Cardiac septum (tissue), 1 donor: ENCODE data around the gene MYH7B. TPM values are rescaled to one million over a fixed set of nuclear protein-coding genes. Genes with fewer than 3 reads are reported as not detected.

Source experiments
- DNase-seq: peaks from one replicate; pipeline ENCODE4 v3.0.0-alpha.2; 2020; ENCODE audit warnings: low spot score
- intact Hi-C: fragments of 100-400 bp; cut with DNase I; formaldehyde crosslinking; loops from one replicate; pipeline ENCODE4 v1.14.0; 2022
- total RNA-seq: library from RNA; stranded (reverse); fragmentation: NEBNext Ultra II Directional; extraction: Animal tissue kit (Norgen Biotek cat#: 25700); gene quantifications from one replicate; pipeline ENCODE4 v1.2.1, GENCODE V29; 2021
- donor health status: DM: no; HTN: no; CAD: no.

The MYH7B gene
- total RNA-seq, 1 donor from 2014 or later = 238 TPM

DNA sequence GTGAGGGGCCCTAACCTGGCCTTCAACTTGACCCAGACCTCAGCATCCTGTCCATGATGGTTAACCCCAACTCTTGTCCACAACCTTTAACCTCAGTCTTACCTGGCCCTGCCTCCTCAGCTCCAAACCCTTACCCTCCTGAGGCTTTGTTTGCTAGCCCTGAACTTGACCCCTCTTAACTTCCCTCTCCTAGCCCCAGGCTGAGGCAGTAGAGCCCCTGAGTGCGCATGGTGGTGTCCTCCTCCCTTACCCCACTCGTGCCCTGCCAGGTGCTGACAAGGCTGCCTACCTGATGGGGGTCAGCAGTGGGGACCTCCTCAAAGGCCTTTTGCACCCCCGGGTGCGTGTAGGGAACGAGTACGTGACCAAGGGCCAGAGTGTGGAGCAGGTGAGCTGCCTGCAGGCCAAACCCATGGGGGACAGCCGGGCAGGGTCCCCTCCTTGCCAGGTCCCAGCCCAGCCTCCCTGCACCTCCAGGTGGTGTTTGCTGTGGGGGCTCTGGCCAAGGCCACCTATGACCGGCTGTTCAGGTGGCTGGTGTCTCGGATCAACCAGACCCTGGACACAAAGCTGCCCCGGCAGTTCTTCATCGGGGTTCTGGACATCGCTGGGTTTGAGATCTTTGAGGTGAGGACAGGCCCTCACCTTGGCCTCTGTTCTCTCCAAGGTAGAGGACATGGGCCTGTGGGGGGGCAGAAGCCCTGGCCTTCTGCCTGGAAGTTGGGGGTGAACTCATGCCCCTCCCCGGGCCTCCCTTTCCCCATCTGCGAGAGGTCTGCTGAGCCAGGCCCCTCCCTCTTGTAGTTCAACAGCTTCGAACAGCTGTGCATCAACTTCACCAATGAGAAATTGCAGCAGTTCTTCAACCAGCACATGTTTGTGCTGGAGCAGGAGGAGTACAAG lies 31.9 kb downstream of the MYH7B start:
- intact Hi-C loops = no loop called here
- no peak for DNase-seq

DNA sequence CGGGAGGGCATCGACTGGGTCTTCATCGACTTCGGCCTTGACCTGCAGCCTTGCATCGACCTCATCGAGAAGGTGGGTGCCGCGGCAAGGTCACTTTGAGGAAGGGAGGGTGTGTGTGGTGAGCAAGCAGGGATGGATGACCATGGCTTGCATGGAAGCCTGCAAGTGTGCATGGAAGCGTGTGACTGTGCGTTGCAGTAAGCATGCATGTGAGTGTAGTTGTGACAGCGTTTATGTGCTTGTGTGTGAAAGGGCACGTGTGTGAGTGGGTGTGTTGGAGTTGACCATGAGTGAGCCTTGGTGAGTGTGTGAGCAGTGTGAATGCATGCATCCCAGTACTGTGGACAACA lies 32.5 kb downstream of the MYH7B start:
- intact Hi-C loops = no loop called here
- DNase-seq = no peak

DNA sequence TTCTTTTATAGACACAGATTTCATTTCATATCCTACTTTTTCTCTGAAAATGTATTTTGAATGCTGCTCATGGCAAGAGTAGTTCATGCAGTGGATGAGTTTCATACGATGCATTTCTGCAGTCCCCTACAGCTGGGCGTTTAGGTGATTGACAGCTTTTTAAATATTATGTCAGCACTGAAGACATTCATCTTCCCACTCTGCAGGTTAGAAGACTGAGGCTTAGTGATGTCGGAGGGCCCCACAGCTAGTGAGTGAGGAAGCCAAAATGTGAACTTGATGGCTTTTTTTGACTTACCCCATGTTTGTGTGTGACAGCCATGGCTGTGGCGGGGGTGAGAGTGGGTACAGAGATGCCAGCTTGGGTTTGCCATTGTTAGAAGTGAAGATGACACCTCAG lies 33.5 kb downstream of the MYH7B start:
- DNase-seq = no peak
- intact Hi-C loops = no loop called here

DNA sequence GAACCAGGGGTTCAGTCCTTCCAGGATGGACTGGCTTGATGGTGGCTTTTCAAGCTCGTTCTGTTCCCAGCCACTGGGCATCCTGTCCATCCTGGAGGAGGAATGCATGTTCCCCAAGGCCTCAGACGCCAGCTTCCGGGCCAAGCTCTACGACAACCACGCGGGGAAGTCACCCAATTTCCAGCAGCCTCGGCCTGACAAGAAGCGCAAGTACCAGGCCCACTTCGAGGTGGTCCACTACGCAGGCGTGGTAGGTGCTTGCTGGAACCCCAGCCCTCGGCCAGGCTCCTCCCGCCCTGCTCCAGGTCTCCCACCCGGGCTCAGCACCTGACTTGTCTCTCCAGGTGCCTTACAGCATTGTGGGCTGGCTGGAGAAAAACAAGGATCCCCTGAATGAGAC lies 34.0 kb downstream of the MYH7B start:
- DNase-seq = no peak

DNA sequence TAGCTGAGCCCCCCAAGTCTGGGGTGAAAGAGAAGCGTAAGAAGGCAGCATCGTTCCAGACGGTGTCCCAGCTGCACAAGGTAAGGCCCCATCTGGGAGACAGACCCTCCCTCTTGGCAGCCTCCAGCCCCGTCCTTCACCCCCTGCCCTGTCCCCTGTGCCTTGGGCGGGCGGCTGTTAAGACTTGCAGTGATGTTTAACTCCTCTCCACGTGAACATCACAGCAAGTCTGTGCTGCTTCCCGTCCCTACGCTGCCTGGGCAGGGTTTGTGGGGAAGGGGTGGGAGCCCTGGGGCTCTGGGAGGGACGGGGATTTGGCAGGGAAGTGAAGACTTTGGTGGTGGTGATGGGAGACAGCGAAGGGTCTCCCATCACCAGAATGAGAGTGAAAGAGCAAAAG lies 34.6 kb downstream of the MYH7B start:
- intact Hi-C loops = no loop called here
- no peak for DNase-seq

More for the DNA sequence above, 34.0 kb downstream of the MYH7B start:
- intact Hi-C loops = no loop called here

DNA sequence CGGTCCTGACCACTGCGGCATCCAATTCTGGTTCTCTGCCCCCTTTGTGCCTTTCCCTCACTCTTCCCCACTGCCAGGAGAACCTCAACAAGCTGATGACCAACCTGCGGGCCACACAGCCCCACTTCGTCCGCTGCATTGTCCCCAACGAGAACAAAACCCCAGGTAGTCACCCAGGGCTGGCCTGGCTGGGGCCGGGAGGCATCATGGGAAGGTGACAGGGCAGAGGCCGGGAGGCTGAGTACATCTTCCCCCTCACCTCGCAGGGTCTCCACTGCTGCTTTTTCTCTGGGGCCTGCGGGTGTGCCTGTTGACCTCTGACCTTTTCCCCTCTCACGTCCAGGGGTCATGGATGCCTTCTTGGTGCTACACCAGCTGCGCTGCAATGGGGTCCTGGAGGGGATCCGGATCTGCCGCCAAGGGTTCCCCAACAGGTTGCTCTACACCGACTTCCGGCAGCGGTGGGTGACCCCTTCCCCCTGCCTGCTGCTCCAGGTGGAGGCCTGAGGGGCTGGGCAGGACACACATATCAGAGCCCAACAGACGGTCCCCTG lies 35.1 kb downstream of the MYH7B start:
- DNase-seq = no peak
- intact Hi-C loops = no loop called here

DNA sequence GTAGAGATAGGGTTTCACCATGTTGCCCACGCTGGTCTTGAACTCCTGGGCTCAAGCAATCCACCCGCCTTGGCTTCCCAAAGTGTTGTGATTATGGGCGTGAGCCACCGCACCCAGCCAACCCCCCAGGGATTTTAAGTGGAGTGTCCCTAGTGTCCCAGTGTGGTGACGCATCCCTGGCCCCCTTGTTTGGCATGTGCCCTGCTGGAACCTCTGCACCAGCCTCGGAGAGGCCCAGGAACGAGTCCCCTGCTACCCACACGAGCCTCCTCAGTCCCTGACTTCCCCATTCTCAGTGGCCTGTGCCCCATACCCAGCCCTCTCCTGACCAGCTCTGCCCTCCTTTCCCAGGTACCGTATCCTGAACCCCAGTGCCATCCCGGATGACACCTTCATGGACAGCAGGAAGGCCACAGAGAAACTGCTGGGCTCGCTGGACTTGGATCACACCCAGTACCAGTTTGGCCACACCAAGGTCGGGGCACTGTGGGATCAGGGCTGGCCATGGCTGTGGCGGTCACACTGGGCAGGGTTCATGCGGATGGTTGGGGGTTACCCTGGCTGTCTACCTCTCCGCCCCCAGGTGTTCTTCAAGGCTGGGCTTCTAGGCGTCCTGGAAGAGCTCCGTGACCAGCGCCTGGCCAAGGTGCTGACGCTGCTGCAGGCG lies 37.2 kb downstream of the MYH7B start:
- intact Hi-C loops = no loop called here
- no peak for DNase-seq

DNA sequence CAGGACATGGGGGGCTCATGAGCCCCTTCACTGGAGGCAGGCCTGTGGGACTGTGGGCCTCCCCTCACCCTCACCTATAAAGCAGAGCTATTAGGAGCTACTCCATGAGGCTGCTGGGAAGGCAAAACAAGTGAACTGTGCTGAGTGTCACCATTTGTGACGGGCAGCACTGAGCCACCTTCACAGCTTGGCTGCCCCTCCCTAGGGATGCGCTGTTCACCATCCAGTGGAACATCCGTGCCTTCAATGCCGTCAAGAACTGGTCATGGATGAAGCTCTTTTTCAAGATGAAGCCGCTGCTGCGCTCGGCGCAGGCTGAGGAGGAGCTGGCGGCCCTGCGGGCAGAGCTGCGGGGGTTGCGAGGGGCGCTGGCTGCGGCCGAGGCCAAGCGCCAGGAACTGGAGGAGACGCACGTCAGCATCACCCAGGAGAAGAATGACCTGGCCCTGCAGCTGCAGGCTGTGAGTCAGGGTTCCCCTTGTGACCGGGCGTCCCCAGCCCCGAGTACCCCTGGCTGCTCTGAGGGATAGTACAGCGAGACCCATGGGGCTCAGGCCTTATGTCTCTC lies 38.4 kb downstream of the MYH7B start:
- DNase-seq = no peak
- intact Hi-C loops = no loop called here

DNA sequence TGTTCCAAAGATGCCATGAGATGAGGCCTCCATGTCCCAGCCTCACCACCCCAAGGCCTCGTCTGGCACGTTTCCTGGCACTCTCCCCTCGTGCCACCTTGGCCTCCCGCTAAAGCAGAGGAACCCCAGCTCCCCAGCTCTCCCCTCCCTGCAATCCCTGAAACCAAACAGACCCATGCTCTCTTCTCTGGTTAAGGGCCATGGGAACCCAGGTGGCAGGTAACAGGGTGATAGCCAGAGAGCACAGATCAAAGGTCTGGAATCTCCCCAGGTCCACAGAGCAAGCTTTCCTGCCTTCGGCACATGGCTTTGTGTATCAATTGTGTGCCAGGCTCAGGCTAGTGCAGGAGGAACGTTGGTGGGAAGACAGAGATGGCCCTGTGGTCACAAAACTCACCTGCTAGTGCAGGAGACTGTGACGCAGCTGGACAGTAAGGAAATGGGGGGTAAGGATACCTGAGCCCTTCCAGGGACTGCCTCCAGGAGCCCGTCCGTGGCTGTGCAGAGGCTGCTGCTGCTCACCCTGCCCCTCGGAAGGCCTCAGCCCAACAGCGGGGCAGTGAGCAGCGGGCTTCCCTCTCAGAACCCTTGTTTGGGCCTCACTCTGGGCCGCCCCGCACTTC lies 39.0 kb downstream of the MYH7B start:
- intact Hi-C loops = no loop called here
- DNase-seq = no peak

DNA sequence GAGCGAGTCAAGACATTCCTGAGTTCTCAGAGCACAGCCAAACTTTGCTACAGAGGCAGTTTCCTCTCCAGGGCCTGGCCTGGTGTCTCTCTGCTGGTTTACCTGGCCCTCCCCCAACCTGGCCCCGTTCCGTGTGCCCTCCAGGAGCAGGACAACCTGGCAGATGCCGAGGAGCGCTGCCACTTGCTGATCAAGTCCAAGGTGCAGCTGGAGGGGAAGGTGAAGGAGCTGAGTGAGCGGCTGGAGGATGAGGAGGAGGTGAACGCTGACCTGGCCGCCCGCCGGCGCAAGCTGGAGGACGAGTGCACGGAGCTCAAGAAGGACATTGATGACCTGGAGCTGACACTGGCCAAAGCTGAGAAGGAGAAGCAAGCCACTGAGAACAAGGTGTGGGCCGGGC lies 39.5 kb downstream of the MYH7B start:
- no peak for DNase-seq
- intact Hi-C loops = no loop called here

DNA sequence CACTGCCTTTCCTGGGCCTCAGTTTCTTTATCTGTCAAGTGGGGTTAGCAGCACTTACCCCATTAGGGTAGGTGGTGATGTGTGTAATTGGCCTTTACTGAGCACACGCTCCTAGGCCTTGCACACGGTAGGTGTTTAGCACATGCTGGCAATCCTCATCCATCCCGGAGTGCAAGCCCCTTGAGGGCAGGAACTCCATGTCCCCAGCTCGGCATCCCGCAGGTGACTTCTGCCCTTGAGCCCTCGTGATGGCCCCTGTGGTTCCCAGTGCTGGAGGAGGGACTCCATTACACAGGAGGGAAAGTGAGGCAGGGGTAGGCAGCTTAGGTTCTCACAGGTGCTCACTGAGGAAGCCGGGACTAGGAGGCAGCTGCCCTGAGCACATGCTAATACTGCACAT lies 40.0 kb downstream of the MYH7B start:
- DNase-seq = no peak
- intact Hi-C loops = no loop called here

DNA sequence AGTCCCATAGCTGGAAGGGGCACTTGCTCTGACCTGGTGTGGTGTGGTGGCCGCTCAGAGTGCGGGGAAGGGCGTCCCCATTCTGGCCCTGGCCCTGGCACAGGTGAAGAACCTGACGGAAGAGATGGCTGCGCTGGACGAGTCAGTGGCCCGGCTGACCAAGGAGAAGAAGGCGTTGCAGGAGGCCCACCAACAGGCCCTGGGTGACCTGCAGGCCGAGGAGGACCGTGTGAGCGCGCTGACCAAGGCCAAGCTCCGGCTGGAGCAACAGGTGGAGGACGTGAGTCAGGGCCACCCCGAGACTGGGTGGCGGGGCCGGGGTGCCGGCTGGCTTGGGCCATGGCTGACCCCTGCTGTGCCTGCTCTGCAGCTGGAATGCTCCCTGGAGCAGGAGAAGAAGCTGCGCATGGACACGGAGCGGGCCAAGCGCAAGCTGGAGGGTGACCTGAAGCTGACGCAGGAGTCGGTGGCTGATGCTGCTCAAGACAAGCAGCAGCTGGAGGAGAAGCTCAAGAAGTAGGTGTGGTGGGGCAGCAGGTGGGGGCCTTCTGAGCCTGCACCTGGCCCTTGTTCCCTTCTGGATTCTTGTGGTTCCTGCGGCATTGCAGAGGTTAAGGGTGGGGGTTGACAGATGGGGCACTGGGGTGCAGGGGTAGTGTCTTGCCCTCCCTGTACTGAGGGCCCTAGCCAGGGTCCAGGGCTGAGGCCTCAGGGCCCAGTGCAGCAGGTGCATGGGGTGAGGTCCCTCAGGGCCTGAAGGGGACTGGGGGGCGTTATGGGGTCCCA lies 40.8 kb downstream of the MYH7B start:
- DNase-seq = no peak
- intact Hi-C loops = no loop called here

DNA sequence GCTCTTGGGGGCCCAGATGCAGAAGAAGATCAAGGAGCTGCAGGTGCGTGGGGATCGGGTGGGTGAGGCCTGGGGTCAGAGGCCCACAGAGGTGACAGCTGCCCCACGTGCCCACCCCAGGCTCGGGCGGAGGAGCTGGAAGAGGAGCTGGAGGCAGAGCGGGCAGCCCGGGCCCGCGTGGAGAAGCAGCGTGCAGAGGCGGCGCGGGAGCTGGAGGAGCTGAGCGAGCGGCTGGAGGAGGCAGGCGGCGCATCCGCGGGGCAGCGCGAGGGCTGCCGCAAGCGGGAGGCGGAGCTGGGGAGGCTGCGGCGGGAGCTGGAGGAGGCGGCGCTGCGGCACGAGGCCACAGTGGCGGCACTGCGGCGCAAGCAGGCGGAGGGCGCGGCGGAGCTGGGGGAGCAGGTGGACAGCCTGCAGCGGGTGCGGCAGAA lies 41.5 kb downstream of the MYH7B start:
- DNase-seq = no peak

DNA sequence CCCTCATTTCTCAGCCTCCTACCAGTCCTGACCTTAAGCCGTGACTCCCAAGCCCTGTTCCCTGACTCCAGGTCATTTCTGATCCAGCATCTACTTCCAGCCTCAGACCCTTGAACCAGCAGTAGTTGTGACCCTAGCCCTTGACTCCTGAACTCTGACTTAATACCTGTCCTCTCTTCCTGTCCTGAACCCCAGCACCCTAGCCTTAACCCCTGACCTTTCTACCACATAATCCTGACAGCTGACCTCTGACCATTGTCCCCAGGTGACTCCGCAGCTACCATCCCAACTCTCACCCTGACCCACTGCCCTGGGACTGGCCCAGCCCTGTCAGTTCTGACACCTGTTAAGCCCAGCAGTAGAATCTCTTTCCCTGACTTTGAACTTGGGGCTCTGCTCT lies 42.1 kb downstream of the MYH7B start:
- no peak for DNase-seq
- intact Hi-C loops = no loop called here

More for the DNA sequence above, 41.5 kb downstream of the MYH7B start:
- intact Hi-C loops = no loop called here

DNA sequence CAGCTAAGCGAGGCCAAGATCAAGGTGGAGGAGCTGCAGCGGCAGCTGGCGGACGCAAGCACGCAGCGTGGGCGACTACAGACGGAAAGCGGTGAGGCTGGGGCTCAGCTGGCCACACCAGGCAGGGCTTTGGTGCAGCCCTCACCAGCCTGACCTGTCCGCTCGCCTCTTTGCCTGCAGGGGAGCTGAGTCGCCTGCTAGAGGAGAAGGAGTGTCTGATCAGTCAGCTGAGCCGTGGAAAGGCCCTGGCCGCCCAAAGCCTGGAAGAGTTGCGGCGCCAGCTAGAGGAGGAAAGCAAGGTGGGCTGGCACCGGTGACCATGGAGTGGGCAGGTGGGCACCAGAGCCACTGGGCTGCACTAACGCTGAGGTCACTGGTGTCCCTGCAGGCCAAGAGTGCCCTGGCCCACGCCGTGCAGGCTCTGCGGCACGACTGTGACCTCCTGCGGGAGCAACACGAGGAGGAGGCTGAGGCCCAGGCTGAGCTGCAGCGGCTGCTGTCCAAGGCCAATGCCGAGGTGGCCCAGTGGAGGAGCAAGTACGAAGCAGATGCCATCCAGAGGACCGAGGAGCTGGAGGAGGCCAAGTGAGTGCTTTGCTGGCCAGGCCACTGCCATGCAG lies 42.8 kb downstream of the MYH7B start:
- DNase-seq = no peak

DNA sequence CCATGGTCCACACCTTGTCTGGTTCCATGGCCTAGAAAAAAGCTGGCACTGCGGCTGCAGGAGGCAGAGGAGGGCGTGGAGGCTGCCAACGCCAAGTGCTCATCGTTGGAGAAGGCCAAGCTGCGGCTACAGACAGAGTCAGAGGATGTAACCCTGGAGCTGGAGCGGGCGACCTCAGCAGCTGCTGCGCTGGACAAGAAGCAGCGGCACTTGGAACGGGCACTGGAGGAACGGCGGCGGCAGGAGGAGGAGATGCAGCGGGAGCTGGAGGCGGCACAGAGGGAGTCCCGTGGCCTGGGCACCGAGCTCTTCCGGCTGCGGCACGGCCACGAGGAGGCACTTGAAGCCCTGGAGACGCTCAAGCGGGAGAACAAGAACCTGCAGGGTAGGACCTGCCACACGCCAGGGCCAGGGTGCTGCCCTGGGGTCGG lies 43.4 kb downstream of the MYH7B start:
- intact Hi-C loops = no loop called here
- no peak for DNase-seq

More for the DNA sequence above, 42.8 kb downstream of the MYH7B start:
- intact Hi-C loops = no loop called here

DNA sequence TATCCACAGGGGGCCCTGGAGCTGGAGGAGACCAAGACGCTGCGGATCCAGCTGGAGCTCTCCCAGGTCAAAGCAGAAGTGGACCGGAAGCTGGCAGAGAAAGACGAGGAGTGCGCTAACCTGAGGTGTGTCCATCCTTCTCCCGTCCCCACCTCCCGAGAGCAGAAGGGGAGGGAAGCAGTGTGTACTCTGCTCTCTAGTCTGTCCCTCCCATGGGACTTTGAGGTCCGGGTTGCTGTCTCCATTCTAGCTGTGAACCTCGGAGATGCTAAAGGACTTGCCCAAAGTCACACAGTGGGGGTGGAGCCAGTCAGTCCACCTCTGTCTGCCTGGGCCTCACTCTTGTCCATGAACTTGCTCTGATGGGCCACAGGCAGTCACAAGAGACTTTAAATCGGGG lies 44.1 kb downstream of the MYH7B start:
- intact Hi-C loops = no loop called here
- no peak for DNase-seq

DNA sequence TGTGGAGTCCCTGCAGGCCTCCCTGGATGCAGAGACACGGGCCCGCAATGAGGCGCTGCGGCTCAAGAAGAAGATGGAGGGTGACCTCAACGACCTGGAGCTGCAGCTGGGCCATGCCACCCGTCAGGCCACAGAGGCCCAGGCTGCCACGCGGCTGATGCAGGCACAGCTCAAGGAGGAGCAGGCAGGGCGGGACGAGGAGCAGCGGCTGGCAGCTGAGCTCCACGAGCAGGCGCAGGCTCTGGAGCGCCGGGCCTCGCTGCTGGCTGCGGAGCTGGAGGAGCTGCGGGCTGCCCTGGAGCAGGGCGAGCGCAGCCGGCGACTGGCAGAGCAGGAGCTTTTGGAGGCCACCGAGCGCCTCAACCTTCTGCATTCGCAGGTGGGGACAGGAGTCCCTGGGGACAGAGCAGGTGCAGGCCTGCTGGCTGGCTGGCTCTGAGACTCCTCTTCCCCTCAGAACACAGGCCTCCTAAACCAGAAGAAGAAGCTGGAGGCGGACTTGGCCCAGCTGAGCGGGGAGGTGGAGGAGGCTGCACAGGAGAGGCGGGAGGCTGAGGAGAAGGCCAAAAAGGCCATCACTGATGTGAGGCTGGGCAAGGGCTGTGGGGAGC lies 44.7 kb downstream of the MYH7B start:
- intact Hi-C loops = no loop called here
- DNase-seq = no peak
